A549 (cell line): ENCODE measurements around the gene MSRB3.

Source experiments
- CTCF ChIP-seq: fragments of >200 bp; sonication (Bioruptor Twin); formaldehyde crosslinking; IDR thresholded peaks from 3 replicates; pipeline ENCODE4 v1.5.1; 2016
- HDAC2 ChIP-seq: fragments of 200-600 bp; sonication (generic); IDR thresholded peaks from 2 replicates; pipeline ENCODE4 v1.6.1; 2016
- HOXB13 ChIP-seq: fragments of 250-450 bp; sonication (Bioruptor Pico); IDR thresholded peaks from 2 replicates; pipeline ENCODE4 v1.5.0; 2020; ENCODE audit warnings: low read depth, mild to moderate bottlenecking, moderate library complexity
- REST ChIP-seq: fragments of 200-600 bp; sonication (generic); IDR thresholded peaks from 2 replicates; pipeline ENCODE4 v1.6.1; 2016; ENCODE audit warnings: antibody characterized with exemption, mild to moderate bottlenecking, moderate library complexity
- SREBF2 ChIP-seq: fragments of 450-650 bp; IDR thresholded peaks from 2 replicates; pipeline ENCODE4 v1.6.1; 2014; ENCODE audit warnings: mild to moderate bottlenecking, moderate library complexity

- no peak for TF ChIP-seq HOXB13 (CRISPR knock-in tag)
- TF ChIP-seq SREBF2: no peak
- no peak for TF ChIP-seq HDAC2
- no peak for TF ChIP-seq REST
- no peak for TF ChIP-seq CTCF
These were observed 132.7 kb downstream of the MSRB3 start for GRCh38 chr12:65411171-65411570.
